ENCODE data around the gene TP53BP2.
"Not testable (repeated sequence)": the region's sequence is repeated elsewhere in the genome, so short reads cannot be mapped to it uniquely, and the experiment has no call there.

The TP53BP2 gene, protein sequence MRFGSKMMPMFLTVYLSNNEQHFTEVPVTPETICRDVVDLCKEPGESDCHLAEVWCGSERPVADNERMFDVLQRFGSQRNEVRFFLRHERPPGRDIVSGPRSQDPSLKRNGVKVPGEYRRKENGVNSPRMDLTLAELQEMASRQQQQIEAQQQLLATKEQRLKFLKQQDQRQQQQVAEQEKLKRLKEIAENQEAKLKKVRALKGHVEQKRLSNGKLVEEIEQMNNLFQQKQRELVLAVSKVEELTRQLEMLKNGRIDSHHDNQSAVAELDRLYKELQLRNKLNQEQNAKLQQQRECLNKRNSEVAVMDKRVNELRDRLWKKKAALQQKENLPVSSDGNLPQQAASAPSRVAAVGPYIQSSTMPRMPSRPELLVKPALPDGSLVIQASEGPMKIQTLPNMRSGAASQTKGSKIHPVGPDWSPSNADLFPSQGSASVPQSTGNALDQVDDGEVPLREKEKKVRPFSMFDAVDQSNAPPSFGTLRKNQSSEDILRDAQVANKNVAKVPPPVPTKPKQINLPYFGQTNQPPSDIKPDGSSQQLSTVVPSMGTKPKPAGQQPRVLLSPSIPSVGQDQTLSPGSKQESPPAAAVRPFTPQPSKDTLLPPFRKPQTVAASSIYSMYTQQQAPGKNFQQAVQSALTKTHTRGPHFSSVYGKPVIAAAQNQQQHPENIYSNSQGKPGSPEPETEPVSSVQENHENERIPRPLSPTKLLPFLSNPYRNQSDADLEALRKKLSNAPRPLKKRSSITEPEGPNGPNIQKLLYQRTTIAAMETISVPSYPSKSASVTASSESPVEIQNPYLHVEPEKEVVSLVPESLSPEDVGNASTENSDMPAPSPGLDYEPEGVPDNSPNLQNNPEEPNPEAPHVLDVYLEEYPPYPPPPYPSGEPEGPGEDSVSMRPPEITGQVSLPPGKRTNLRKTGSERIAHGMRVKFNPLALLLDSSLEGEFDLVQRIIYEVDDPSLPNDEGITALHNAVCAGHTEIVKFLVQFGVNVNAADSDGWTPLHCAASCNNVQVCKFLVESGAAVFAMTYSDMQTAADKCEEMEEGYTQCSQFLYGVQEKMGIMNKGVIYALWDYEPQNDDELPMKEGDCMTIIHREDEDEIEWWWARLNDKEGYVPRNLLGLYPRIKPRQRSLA

DNA sequence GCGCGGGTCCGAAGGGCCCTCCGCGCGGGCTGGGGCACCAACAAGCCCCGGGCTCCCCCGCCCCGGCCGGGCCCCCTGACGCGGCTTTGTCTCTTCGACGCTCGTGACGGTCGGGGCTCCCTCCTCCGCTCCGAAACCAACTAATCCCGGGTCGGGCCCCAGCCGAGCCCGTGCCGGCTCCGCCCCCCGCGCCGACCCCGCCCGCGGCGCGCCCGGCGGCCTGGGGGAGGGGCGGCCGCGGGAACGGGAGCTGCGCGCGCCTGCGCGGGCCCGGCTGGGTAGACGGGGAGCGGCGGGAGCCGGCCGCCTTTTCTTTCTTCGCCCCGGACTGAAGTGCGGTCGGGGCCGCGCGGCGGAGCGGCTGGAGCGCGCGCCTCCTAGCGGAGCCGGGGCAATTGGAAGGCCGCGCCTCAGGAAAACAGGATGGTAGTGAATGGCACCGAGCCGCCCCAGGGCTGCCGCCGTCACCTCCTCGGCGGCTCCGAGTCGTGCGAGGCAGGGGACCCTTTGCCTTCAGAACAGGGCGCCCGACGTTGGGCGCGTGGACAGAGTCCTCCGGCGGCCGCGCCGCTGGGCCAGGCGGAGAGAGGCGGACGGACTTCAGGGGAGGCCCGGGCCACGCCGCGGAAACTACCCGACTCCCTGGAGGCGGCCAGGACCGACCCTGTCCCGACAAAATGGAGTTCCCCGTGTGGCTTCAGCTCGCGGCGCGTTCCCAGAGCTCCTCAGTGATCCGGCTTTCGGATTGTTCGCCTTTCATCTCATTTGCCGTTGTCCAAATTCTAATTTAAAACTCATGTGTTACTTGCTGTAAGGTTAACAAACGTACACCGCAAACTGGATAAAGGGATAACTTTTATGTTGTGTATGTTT lies at the start of gene TP53BP2:
TP53BP2 (minus strand) TSS at position 138 of the 873 bp plus-strand sequence. CDS start 267 bp downstream, outside the sequence.
- H2AFZ ChIP-seq (ENCODE audit: low read depth, low read length): peak within 1 kb of the TSS; percentile 97
- H3K9me3 ChIP-seq (ENCODE audit: low read length): no peaks in the 10 kb centered on the region
- peaks cover 5% of the 10 kb centered on the region for H3K27me3 ChIP-seq (ENCODE audit: insufficient read depth, low read length)
- peaks cover 8% of the 10 kb centered on the region for H3K4me1 ChIP-seq (ENCODE audit: insufficient read depth, low read length)
- no peaks in the 10 kb centered on the region for H3K36me3 ChIP-seq (ENCODE audit: insufficient read depth, low read length)
- H3K4me3 ChIP-seq (ENCODE audit: low read length): peak within 1 kb of the TSS; percentile 99

GRCh38 chr1:223890494-223890893 lies 44.7 kb upstream of the TP53BP2 start:
- H3K27me3 ChIP-seq (ENCODE audit: insufficient read depth, low read length); H3K36me3 ChIP-seq (ENCODE audit: insufficient read depth, low read length); H3K9me3 ChIP-seq (ENCODE audit: low read length); H3K4me1 ChIP-seq (ENCODE audit: insufficient read depth, low read length); H2AFZ ChIP-seq (ENCODE audit: low read depth, low read length); H3K4me3 ChIP-seq (ENCODE audit: low read length): not testable (repeated sequence)

GRCh38 chr1:223889319-223889718 lies 43.6 kb upstream of the TP53BP2 start:
- not testable (repeated sequence) for H2AFZ ChIP-seq (ENCODE audit: low read depth, low read length); H3K36me3 ChIP-seq (ENCODE audit: insufficient read depth, low read length); H3K4me1 ChIP-seq (ENCODE audit: insufficient read depth, low read length); H3K4me3 ChIP-seq (ENCODE audit: low read length); H3K9me3 ChIP-seq (ENCODE audit: low read length); H3K27me3 ChIP-seq (ENCODE audit: insufficient read depth, low read length)

DNA sequence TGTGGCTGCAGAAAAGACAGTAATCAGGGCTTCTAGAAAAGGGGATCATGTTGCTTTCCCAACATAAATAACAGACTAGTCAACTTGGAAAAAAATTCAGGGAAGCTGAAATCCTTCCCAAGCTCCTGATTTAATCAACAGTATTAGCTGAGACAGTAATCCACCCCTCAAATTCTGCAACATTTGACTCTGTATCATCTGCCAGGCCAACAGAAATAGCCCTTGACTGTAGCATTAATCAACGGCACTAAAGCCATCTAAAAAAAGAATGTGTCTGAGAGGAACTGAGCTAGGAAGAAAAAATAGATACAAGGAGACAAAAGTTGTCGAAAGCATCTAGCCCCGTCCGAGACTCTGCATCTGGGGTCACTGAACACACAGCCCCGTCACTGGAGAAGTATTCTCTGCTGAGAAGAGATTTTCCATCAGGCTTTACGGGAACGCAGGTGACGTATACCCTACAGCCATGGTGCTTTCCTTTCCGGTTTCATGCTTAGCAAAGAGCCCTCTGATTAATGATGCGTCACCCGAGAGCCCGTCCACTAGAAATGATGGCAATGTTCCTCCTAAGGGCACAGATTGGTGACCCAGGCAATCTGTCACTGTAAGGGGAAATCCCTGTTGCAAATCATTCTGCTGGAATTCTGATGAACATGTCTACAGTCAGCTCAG lies 42.1 kb upstream of the TP53BP2 start:
- Histone ChIP-seq H3K27me3 (ENCODE audit: insufficient read depth, low read length) (no peaks in the 10 kb centered on the region), H3K36me3 (ENCODE audit: insufficient read depth, low read length) (no peaks in the 10 kb centered on the region), H3K4me1 (ENCODE audit: insufficient read depth, low read length) (no peaks in the 10 kb centered on the region), H3K4me3 (ENCODE audit: low read length) (no peak overlapping the region), H3K9me3 (ENCODE audit: low read length) (no peaks in the 10 kb centered on the region), H2AFZ (ENCODE audit: low read depth, low read length) (no peak overlapping the region)

GRCh38 chr1:223886516-223886921 lies 40.8 kb upstream of the TP53BP2 start:
- H3K4me1 ChIP-seq (ENCODE audit: insufficient read depth, low read length): no peaks in the 10 kb centered on the region
- no peaks in the 10 kb centered on the region for H3K27me3 ChIP-seq (ENCODE audit: insufficient read depth, low read length)
- no peak overlapping the region for H2AFZ ChIP-seq (ENCODE audit: low read depth, low read length)
- no peaks in the 10 kb centered on the region for H3K36me3 ChIP-seq (ENCODE audit: insufficient read depth, low read length)
- no peak overlapping the region for H3K4me3 ChIP-seq (ENCODE audit: low read length)
- H3K9me3 ChIP-seq (ENCODE audit: low read length): no peaks in the 10 kb centered on the region

- Histone ChIP-seq H3K36me3 (ENCODE audit: insufficient read depth, low read length) (no peaks in the 10 kb centered on the region), H3K27me3 (ENCODE audit: insufficient read depth, low read length) (no peaks in the 10 kb centered on the region), H2AFZ (ENCODE audit: low read depth, low read length) (no peak overlapping the region), H3K4me3 (ENCODE audit: low read length) (no peak overlapping the region), H3K9me3 (ENCODE audit: low read length) (no peaks in the 10 kb centered on the region), H3K4me1 (ENCODE audit: insufficient read depth, low read length) (no peaks in the 10 kb centered on the region)
Observed at GRCh38 chr1:223885614-223886013, 39.9 kb upstream of the TP53BP2 start.

DNA sequence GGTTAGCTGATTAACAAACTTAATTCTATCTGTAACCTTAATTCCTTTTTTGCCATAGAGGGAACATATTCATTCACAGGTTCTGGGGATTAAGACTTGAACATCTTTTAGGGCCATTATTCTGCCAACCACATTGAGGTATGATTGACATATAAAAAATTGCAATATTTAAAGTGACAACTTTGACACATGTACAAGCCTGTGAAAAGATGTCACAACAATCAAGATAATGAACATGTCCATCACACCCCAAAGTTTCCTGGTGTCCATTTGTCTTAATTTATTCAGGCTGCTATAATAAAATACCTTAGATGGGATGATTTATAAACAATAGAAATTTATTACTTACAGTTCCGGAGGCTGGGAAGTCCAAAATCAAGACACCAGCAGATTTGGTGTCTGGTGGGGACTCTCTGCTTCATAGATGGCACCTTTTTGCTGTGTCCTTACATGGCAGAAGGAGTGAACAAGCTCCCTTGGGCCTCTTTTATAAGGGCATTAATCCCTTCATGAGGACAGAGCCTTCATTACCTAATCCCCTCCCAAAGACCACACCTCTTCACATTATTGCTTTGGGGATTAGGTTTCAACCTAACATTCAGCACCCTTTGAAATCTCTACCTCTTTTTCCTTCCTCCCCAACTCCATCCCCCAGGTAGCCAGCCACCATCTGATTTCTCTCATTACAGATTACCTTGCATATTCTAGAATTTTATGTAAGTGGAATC lies 33.0 kb upstream of the TP53BP2 start:
- Histone ChIP-seq H3K4me3 (ENCODE audit: low read length) (no peak overlapping the region), H2AFZ (ENCODE audit: low read depth, low read length) (no peak overlapping the region), H3K27me3 (ENCODE audit: insufficient read depth, low read length) (no peaks in the 10 kb centered on the region), H3K4me1 (ENCODE audit: insufficient read depth, low read length) (no peaks in the 10 kb centered on the region), H3K36me3 (ENCODE audit: insufficient read depth, low read length) (no peaks in the 10 kb centered on the region), H3K9me3 (ENCODE audit: low read length) (no peaks in the 10 kb centered on the region)

GRCh38 chr1:223877804-223878203 lies 32.1 kb upstream of the TP53BP2 start:
- Histone ChIP-seq H3K4me1 (ENCODE audit: insufficient read depth, low read length) (no peaks in the 10 kb centered on the region), H3K36me3 (ENCODE audit: insufficient read depth, low read length) (no peaks in the 10 kb centered on the region), H3K27me3 (ENCODE audit: insufficient read depth, low read length) (no peaks in the 10 kb centered on the region), H3K4me3 (ENCODE audit: low read length) (no peak overlapping the region), H3K9me3 (ENCODE audit: low read length) (no peaks in the 10 kb centered on the region), H2AFZ (ENCODE audit: low read depth, low read length) (no peak overlapping the region)

GRCh38 chr1:223876590-223876989 lies 30.8 kb upstream of the TP53BP2 start:
- Histone ChIP-seq H3K36me3 (ENCODE audit: insufficient read depth, low read length) (no peaks in the 10 kb centered on the region), H3K4me1 (ENCODE audit: insufficient read depth, low read length) (no peaks in the 10 kb centered on the region), H3K9me3 (ENCODE audit: low read length) (no peaks in the 10 kb centered on the region), H3K27me3 (ENCODE audit: insufficient read depth, low read length) (no peaks in the 10 kb centered on the region), H3K4me3 (ENCODE audit: low read length) (no peak overlapping the region), H2AFZ (ENCODE audit: low read depth, low read length) (no peak overlapping the region)

DNA sequence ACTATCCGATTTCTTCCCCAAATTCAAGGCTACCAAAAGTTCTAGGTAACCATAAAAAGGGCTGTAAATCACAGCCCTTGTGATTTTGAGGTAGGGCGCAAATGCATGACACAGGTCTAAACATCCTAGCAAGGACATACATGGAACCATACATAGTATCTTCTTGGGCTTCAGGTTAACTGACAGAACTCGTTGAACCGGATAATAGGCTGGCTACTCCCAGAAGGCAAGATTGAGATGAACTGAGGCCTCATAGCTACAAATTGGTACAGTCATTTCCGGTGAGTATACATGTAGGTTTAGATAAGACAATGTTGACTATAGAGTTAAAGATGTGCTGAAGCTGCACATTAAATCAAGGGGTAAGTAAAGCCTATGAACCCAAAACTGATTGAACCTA lies 27.3 kb upstream of the TP53BP2 start:
- Histone ChIP-seq H3K4me3 (ENCODE audit: low read length) (no peak overlapping the region), H3K9me3 (ENCODE audit: low read length) (no peaks in the 10 kb centered on the region), H3K27me3 (ENCODE audit: insufficient read depth, low read length) (no peaks in the 10 kb centered on the region), H2AFZ (ENCODE audit: low read depth, low read length) (no peak overlapping the region), H3K36me3 (ENCODE audit: insufficient read depth, low read length) (no peaks in the 10 kb centered on the region), H3K4me1 (ENCODE audit: insufficient read depth, low read length) (no peaks in the 10 kb centered on the region)

- no peaks in the 10 kb centered on the region for H3K27me3 ChIP-seq (ENCODE audit: insufficient read depth, low read length)
- no peaks in the 10 kb centered on the region for H3K4me1 ChIP-seq (ENCODE audit: insufficient read depth, low read length)
- H2AFZ ChIP-seq (ENCODE audit: low read depth, low read length): no peak overlapping the region
- no peaks in the 10 kb centered on the region for H3K9me3 ChIP-seq (ENCODE audit: low read length)
- no peaks in the 10 kb centered on the region for H3K36me3 ChIP-seq (ENCODE audit: insufficient read depth, low read length)
- H3K4me3 ChIP-seq (ENCODE audit: low read length): no peak overlapping the region
Observed at GRCh38 chr1:223872308-223872901, 26.7 kb upstream of the TP53BP2 start.

All from neuron (in vitro differentiated cells).